AG09309 (cell line): ENCODE results near the gene FYB1.

Source experiments
- DNase-seq: peaks from one replicate; pipeline ENCODE4 v3.0.0-alpha.2; 2010; ENCODE audit warnings: low read depth
- H3K4me3 ChIP-seq: 2 replicates; pipeline ENCODE4 v1.5.1; 2011; ENCODE audit warnings: mild to moderate bottlenecking, low read depth, low read length, moderate library complexity; ENCODE audit not compliant: control insufficient read depth
- TF ChIP-seq, protein P1 (sequence below): IDR thresholded peaks from 2 replicates; pipeline ENCODE4 v1.5.1; 2011; ENCODE audit warnings: mild to moderate bottlenecking, low read depth, low read length, inconsistent platforms; ENCODE audit not compliant: insufficient read depth, control insufficient read depth; ENCODE audit errors: missing control alignments

FYB1 gene

DNA sequence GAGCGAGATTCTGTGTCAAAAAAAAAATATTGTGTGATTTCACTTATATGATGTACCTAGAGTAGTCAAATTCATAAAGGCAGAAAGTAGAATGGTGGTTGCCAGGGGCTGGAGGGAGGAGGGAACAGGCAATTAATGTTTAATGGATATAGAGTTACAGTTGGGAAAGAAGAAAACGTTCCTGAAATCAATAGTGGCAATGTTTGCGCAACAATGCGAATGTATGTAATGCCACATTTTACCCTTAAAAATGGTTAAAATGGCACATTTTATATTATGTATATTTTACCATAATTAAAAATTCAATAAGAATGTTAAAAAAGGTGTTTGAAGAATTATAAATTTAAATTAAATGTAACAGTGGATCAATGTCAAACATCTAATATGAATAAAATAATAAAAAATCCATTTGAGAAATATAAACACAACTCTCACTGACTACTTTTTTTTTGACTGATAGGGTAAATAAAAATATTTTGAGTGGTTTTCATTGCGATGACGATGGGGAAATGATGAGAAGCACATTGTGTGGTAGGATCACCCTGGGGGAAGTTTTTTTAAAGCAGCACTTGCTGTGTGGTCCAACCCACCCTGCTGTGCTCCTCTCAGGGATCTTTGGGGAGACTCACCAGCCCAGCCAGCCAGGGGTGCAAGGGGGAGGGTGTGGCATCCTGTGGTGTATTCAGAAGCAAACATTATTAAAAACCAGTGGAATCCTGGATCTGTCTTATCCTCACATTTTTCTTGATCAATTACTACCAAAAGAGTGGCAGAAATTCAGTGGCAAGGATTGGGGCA lies 4.3 kb downstream of the FYB1 start:
- H3K4me3 ChIP-seq = no peak overlapping the region
- TF ChIP-seq, protein P1, sequence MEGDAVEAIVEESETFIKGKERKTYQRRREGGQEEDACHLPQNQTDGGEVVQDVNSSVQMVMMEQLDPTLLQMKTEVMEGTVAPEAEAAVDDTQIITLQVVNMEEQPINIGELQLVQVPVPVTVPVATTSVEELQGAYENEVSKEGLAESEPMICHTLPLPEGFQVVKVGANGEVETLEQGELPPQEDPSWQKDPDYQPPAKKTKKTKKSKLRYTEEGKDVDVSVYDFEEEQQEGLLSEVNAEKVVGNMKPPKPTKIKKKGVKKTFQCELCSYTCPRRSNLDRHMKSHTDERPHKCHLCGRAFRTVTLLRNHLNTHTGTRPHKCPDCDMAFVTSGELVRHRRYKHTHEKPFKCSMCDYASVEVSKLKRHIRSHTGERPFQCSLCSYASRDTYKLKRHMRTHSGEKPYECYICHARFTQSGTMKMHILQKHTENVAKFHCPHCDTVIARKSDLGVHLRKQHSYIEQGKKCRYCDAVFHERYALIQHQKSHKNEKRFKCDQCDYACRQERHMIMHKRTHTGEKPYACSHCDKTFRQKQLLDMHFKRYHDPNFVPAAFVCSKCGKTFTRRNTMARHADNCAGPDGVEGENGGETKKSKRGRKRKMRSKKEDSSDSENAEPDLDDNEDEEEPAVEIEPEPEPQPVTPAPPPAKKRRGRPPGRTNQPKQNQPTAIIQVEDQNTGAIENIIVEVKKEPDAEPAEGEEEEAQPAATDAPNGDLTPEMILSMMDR = no peak
- no peak for DNase-seq

DNA sequence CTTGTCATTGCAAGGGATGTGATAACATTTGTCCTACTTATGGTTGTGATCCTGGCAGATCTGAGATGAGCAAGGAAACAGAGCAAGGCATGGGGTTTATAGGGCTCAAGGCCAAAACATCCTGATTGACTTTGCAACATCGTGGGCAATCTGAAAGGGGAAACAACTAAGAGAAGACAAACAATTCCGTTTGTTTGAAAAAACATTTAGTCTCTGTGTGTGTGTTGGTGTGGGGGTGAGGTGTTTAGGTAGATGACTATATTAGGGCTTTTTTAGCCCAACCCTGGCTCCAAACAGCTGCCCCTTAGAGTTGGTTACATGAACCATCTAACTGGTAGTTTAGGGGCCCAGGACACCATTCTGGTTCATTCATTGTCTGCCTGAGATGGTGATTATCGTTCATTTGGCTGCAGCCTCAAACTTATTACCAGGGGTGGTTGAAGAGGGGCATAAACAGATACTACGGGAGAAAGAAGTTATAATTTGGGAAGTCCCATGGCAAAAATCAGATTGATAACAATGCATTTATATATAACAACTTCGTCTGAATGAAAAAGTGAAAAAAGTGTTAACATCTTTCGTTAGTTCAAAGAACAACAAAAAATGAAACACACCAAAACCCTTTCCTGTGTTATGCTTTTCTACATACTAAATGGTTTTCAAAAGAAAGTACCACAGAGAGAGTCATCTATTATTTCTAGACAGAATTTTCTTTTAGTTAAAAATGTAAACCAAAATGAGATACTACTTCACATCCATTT lies 5.7 kb downstream of the FYB1 start:
- TF ChIP-seq, protein P1 = no peak
- DNase-seq = no peak

DNA sequence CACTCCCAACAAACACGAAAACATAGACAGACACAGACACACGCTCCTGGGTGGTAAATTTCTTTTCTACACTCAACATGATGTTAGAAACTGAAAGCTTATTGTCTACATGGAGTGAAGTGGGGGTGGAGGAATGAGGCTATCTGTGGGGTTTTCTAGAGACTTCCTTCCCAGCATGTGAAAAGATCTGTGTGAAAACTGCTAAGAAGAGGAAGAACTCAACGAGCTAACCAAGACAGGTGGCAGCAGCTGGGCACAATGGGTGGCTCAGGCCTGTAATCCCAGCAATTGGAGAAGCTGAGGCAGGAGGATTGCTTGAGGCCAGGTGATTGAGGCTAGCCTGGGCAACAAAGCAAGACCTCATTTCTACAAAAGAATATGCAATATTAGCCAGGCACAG lies 7.6 kb downstream of the FYB1 start:
- H3K4me3 ChIP-seq = no peak overlapping the region
- DNase-seq = no peak
- TF ChIP-seq, protein P1 = no peak

More for the DNA sequence above, 5.7 kb downstream of the FYB1 start:
- H3K4me3 ChIP-seq = no peak overlapping the region

DNA sequence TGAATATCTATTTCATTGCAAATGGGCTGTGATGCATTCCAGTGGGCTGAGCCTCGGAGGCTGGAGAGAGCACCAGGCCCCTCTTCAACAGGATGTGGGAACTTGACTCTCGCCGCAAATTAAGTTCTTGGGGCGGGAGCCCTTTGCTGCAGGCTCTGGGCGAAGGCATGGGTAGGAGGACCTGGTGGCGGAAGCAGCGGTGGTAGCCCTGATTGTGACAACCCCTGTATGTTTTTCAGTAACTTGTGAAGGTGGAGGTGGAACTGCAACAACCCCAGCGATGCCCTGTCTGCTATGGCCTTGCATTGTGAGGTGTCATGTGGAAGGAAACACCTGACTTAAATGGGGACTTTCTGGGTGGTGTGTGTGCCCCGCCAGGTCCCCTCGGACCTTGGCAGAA lies 9.4 kb downstream of the FYB1 start:
- TF ChIP-seq, protein P1 = no peak
- no peak for DNase-seq
- no peak overlapping the region for H3K4me3 ChIP-seq

DNA sequence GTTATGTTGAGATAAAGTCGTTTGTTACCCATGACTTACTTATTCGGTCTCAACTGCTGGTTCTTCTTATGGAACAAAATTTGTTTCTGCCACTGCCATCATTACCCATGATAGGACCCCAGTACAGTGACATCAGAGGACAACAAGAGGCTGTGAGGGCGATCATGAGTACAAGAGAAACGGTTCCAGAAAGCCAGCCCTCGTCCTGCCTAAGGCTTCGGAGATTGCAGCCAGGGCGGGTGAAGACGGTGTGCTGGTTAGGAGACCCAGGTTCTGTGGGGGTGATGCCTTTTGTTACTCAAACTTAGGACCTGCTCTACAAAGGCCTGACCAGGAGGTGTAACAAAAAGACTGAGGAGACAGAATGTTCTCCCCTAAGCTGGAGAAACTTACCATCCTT lies 10.9 kb downstream of the FYB1 start:
- TF ChIP-seq, protein P1 = no peak
- H3K4me3 ChIP-seq = no peak overlapping the region
- DNase-seq = no peak

DNA sequence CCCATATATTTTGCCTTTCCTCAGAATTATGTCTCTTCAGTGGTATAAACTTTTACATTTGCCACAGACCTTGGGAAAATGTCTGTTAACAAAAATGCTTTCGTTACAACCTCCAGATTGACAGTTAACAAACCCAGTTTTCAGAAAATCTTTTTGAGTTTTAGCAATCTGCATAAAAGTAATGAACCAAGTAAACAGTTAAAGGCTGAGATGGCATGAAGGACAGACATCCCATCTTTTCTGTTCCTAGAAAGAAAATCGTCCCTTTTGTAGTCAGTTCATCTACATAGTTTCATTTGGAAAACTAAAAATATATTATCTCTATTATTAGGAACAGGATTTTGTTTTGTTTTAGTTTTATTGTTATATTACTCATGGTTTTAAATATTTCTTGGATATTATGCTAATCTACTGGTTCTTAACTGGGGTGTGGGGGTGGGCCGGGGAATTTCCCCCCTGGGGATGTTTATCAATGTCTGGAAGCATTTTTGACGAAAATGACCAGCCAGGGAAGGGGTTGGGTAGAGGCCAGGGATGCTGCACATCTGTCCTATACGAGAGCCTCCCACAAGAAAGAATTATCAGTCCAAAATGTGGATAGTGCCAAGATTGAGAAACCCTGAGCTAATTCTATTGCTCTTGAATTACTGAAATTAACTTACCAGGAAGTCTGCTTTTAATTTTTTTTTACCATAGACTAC lies 11.9 kb downstream of the FYB1 start:
- TF ChIP-seq, protein P1 = no peak
- no peak overlapping the region for H3K4me3 ChIP-seq
- no peak for DNase-seq
